Measurements from ENCODE around the gene MED16. TPM values are rescaled to one million over a fixed set of nuclear protein-coding genes. Genes with fewer than 3 reads are reported as not detected.

MED16 gene
- total RNA-seq, 1 donor from 2014 or later = 51.8 TPM

GRCh38 chr19:929891-930258 lies 36.9 kb upstream of the MED16 start:
- H3K27ac ChIP-seq = no peak overlapping the region

DNA sequence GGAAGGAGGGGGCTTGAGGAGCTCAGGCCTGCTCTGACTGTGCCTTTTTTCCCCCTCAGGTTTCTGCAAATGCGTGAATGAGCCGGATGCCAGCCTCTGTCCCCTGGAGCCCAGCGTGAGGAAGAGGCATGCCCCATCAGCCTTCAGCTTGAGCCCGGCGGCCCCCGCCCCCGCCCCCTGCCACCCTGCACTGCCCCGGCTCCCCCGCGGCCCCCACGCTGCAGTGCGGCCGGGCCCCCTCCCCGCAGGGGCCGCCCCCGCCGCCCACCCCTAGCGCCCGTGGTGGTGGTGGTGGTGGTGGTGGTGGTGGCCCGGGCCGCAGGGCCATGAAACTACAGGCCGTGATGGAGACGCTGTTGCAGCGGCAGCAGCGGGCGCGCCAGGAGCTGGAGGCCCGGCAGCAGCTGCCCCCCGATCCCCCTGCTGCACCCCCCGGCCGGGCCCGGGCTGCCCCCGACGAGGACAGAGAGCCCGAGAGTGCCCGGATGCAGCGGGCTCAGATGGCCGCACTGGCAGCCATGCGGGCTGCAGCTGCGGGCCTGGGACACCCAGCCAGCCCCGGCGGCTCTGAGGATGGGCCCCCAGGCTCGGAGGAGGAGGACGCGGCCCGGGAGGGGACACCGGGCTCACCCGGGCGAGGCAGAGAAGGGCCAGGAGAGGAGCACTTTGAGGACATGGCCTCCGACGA lies 36.4 kb upstream of the MED16 start:
- peaks cover 8% of the 10 kb centered on the region for H3K36me3 ChIP-seq
- no peak for TF ChIP-seq CTCF (IDR thresholded peaks at IDR 0.05)
- no peak overlapping the region for H3K27ac ChIP-seq
- intact Hi-C loops (cut with DNase I) = no loop called here
- H3K4me1 ChIP-seq = peaks cover 28% of the 10 kb centered on the region
- no peak overlapping the region for H3K4me3 ChIP-seq
- H3K9me3 ChIP-seq = no peaks in the 10 kb centered on the region
- no peaks in the 10 kb centered on the region for H3K27me3 ChIP-seq
- ATAC-seq (no peak), DNase-seq (no peak)

More at GRCh38 chr19:929891-930258, 36.9 kb upstream of the MED16 start:
- intact Hi-C loops (cut with DNase I) = no loop called here
- H3K9me3 ChIP-seq = no peaks in the 10 kb centered on the region
- H3K27me3 ChIP-seq = no peaks in the 10 kb centered on the region
- H3K4me3 ChIP-seq = no peak overlapping the region
- peaks cover 8% of the 10 kb centered on the region for H3K36me3 ChIP-seq
- H3K4me1 ChIP-seq = peaks cover 28% of the 10 kb centered on the region
- TF ChIP-seq CTCF (IDR thresholded peaks at IDR 0.05) = no peak
- ATAC-seq (no peak), DNase-seq (no peak)

GRCh38 chr19:928471-929202 lies 35.6 kb upstream of the MED16 start:
- DNase-seq = peak; percentile 82

DNA sequence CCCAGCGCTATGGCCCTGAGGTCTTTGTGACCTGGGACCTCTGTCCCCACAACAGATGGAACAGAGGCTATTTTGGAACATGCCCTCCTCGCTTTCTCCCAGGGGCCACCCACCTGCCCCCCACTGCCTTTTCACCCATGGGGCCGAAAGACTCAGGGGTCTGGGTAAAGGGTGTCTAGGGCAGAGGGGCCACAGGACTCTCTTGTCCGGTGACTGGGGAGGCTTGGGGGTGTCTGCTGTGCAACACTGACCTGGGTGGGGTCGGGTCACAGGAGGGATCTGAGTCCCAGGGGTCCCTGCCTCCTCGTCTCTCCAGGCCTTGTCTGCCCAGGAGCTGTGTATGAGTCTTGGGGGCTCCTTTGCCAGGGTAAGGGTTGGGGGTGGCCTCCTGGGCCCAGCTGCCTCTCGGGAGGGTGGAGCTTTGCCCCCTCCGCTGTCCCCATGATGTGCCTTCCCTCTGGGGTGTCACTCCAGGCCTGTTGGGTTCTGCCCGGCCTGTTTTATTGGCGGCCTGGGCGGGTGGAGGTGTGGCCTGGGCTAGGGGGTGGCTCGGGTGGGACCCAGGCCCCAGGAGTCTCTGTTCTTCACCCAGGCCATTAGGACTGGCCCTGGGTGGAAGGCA lies 34.9 kb upstream of the MED16 start:
- ATAC-seq (no peak), DNase-seq (no peak)
- TF ChIP-seq CTCF (IDR thresholded peaks at IDR 0.05) = no peak
- intact Hi-C loops (cut with DNase I) = no loop called here
- Histone ChIP-seq H3K36me3 (peaks cover 8% of the 10 kb centered on the region), H3K27me3 (no peaks in the 10 kb centered on the region), H3K4me3 (peak overlapping the region; percentile 91), H3K27ac (peak overlapping the region; percentile 77), H3K9me3 (no peaks in the 10 kb centered on the region), H3K4me1 (peaks cover 14% of the 10 kb centered on the region)

More at GRCh38 chr19:928471-929202, 35.6 kb upstream of the MED16 start:
- TF ChIP-seq CTCF (IDR thresholded peaks at IDR 0.05) = no peak
- no peak overlapping the region for H3K4me3 ChIP-seq
- ATAC-seq = peak; percentile 43
- H3K27me3 ChIP-seq = no peaks in the 10 kb centered on the region
- H3K4me1 ChIP-seq = peaks cover 22% of the 10 kb centered on the region
- peaks cover 8% of the 10 kb centered on the region for H3K36me3 ChIP-seq
- H3K27ac ChIP-seq = no peak overlapping the region
- intact Hi-C loops (cut with DNase I) = no loop called here
- H3K9me3 ChIP-seq = no peaks in the 10 kb centered on the region

DNA sequence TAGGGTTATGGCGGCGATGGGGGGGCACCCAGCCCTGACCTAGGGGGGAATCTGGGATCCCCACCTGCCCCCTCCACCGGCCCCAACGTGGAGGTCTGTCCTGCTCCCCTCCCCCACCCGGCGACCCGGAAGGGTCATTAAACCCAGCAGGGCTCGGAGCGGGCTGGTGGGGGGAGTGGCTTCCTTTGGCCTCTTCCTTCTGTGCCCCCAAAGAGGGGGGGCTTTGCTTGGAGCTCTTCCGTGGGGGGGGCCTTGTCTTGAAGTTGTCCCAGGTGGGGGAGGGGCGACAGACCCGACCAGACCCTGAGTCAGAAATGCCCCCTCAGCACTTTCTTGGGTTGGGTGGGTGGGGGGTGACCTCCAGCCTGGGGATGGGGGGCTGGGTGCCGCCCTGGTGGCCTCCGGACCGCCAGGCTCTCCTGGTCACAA lies 34.4 kb upstream of the MED16 start:
- H3K4me3 ChIP-seq = peak overlapping the region; percentile 91
- H3K4me1 ChIP-seq = peaks cover 9% of the 10 kb centered on the region
- DNase-seq (peak; percentile 78), ATAC-seq (no peak)
- H3K9me3 ChIP-seq = no peaks in the 10 kb centered on the region
- H3K27ac ChIP-seq = peak overlapping the region; percentile 77
- intact Hi-C loops (cut with DNase I) = no loop called here
- TF ChIP-seq CTCF (IDR thresholded peaks at IDR 0.05) = no peak
- no peaks in the 10 kb centered on the region for H3K27me3 ChIP-seq
- H3K36me3 ChIP-seq = peaks cover 8% of the 10 kb centered on the region

All from upper lobe of right lung (tissue), 1 donor.